Hepatocyte (in vitro differentiated cells): ENCODE data around the gene KIAA1958. TPM values are rescaled to one million over a fixed set of nuclear protein-coding genes. Genes with fewer than 3 reads are reported as not detected.
"Not testable (repeated sequence)": the region's sequence is repeated elsewhere in the genome, so short reads cannot be mapped to it uniquely, and the experiment has no call there.

Source experiments
- DNase-seq: peaks from one replicate; pipeline ENCODE4 v3.0.0-alpha.2; 2016; ENCODE audit warnings: low spot score
- H2AFZ ChIP-seq: fragments of 200-600 bp; sonication (generic); 2 replicates; pipeline ENCODE4 v1.6.0; 2016; ENCODE audit warnings: antibody characterized with exemption, mild to moderate bottlenecking
- H3K27ac ChIP-seq: fragments of 200-600 bp; sonication (generic); 2 replicates; pipeline ENCODE4 v1.5.1; 2016; ENCODE audit warnings: mild to moderate bottlenecking
- H3K27me3 ChIP-seq: fragments of 200-600 bp; sonication (generic); 2 replicates; pipeline ENCODE4 v1.6.1; 2016
- H3K36me3 ChIP-seq: fragments of 200-600 bp; sonication (generic); replicated peaks from 2 replicates; pipeline ENCODE4 v1.5.1; 2016; ENCODE audit warnings: low read depth; ENCODE audit not compliant: insufficient read depth
- H3K4me1 ChIP-seq: fragments of 200-600 bp; sonication (generic); 2 replicates; pipeline ENCODE4 v1.5.1; 2016; ENCODE audit warnings: mild to moderate bottlenecking, moderate library complexity; ENCODE audit not compliant: insufficient read depth
- H3K4me2 ChIP-seq: fragments of 200-600 bp; sonication (generic); 2 replicates; pipeline ENCODE4 v1.6.0; 2016
- H3K4me3 ChIP-seq: fragments of 200-600 bp; sonication (generic); 2 replicates; pipeline ENCODE4 v1.5.1; 2016; ENCODE audit warnings: mild to moderate bottlenecking
- H3K79me2 ChIP-seq: fragments of 200-600 bp; sonication (generic); 2 replicates; pipeline ENCODE4 v1.6.0; 2017; ENCODE audit warnings: mild to moderate bottlenecking
- H3K9me2 ChIP-seq: fragments of 200-600 bp; sonication (generic); replicated peaks from 2 replicates; pipeline ENCODE4 v1.6.0; 2017; ENCODE audit warnings: mild to moderate bottlenecking; ENCODE audit not compliant: insufficient read depth
- H3K9me3 ChIP-seq: fragments of 200-600 bp; sonication (generic); 2 replicates; pipeline ENCODE4 v1.5.1; 2016; ENCODE audit warnings: low read depth, mild to moderate bottlenecking
- H4K20me1 ChIP-seq: fragments of 200-600 bp; sonication (generic); 2 replicates; pipeline ENCODE4 v1.6.0; 2016; ENCODE audit warnings: mild to moderate bottlenecking; ENCODE audit not compliant: insufficient read depth, poor library complexity, severe bottlenecking
- EZH2 ChIP-seq: fragments of 200-600 bp; sonication (generic); IDR thresholded peaks from 2 replicates; pipeline ENCODE4 v1.6.1; 2016; ENCODE audit warnings: antibody characterized with exemption, mild to moderate bottlenecking, borderline replicate concordance
- EZH2phosphoT487 ChIP-seq: fragments of 200-600 bp; sonication (generic); IDR thresholded peaks from one replicate; pipeline ENCODE4 v1.6.1; 2018; ENCODE audit warnings: antibody characterized with exemption, mild to moderate bottlenecking, low read depth, moderate library complexity; ENCODE audit not compliant: unreplicated experiment, severe bottlenecking
- WGBS: methylation state at CpG from one replicate; pipeline ENCODE4 v1.1.6; 2016; ENCODE audit warnings: low lambda C conversion rate; ENCODE audit errors: missing lambda C conversion rate; 5-methylcytosine and 5-hydroxymethylcytosine counted together
- polyA plus RNA-seq: library from polyadenylated mRNA; unstranded; fragments of >200 nt; fragmentation: Nextera tagmentation; extraction: Ambion mirVana; gene quantifications from 2 replicates; pipeline ENCODE4 v1.2.1, GENCODE V29; 2016
- total RNA-seq: library from RNA; depleted of rRNA; stranded (reverse); fragments of >200 nt; gene quantifications from 2 replicates; pipeline ENCODE4 v1.2.3, GENCODE V29; 2014
- TF ChIP-seq, protein P1 (sequence below): fragments of 200-600 bp; sonication (generic); IDR thresholded peaks from 2 replicates; pipeline ENCODE4 v1.5.1; 2016; ENCODE audit warnings: antibody characterized with exemption, mild to moderate bottlenecking; ENCODE audit not compliant: poor library complexity

Gene KIAA1958
- total and polyA plus RNA-seq, 2 experiments from 2014 or later, result 3.5 to 10.1 TPM

DNA sequence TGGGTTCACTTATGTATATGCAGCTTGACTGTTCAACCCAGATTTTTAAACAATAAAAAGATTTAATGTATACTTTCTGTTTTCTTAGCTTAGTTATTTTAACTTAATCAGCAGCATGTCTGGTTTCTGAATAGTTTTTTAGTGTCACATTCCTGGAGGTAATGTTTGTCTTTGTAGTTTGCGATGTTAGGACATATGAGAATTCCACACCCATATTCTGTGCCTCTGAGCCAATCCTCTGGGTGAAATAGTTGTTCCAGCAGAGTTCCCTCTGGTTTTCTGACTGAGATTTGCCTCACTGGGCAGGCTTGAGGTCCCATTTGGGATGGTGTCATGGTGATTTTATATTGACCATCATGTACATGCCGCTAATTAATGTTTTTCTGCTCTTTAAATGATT, 182.7 kb downstream of the KIAA1958 start:
- no peak for TF ChIP-seq EZH2phosphoT487
- TF ChIP-seq, protein P1, sequence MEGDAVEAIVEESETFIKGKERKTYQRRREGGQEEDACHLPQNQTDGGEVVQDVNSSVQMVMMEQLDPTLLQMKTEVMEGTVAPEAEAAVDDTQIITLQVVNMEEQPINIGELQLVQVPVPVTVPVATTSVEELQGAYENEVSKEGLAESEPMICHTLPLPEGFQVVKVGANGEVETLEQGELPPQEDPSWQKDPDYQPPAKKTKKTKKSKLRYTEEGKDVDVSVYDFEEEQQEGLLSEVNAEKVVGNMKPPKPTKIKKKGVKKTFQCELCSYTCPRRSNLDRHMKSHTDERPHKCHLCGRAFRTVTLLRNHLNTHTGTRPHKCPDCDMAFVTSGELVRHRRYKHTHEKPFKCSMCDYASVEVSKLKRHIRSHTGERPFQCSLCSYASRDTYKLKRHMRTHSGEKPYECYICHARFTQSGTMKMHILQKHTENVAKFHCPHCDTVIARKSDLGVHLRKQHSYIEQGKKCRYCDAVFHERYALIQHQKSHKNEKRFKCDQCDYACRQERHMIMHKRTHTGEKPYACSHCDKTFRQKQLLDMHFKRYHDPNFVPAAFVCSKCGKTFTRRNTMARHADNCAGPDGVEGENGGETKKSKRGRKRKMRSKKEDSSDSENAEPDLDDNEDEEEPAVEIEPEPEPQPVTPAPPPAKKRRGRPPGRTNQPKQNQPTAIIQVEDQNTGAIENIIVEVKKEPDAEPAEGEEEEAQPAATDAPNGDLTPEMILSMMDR, result no peak
- no peak for TF ChIP-seq EZH2
- Histone ChIP-seq H3K27ac (no peak overlapping the region), H3K9me2 (no peaks in the 10 kb centered on the region), H3K36me3 (no peaks in the 10 kb centered on the region), H3K9me3 (no peaks in the 10 kb centered on the region), H3K4me3 (no peak overlapping the region), H3K4me2 (no peak overlapping the region), H2AFZ (no peak overlapping the region), H3K27me3 (no peaks in the 10 kb centered on the region), H3K79me2 (no peaks in the 10 kb centered on the region), H3K4me1 (no peaks in the 10 kb centered on the region), H4K20me1 (no peaks in the 10 kb centered on the region)
- 78% methylated on average over 2 of the region's 2 CpGs for WGBS
- DNase-seq, result no peak

DNA sequence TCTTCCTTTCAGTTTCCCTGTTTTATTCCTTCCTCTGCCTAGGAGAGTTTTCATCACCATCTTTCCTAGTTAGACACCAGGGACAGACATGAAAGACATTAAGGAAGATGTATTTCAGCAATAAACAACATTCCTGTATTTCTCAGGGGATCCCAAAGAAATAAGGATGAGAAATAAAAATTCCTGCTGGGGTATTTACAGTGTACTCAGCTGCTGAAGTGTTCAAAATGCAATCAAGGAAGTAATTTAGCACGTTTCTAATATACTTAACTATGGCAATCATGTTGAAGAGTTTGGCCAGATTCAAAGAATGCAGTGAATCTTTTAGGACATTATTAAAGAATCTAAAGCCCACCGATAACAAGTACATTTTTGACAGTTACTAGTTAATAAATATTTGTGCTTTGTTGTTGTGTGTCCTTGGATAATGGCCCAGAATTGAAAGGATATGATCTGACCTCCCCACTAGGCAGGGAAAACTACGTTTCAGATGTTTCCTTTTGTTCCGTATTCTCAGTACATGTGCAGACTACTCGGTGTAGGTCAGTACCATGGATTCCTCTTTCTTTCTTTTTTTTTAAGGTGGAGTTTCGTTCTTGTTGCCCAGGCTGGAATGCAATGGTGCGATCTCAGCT, 184.5 kb downstream of the KIAA1958 start:
- no peak overlapping the region for H3K4me3 ChIP-seq
- H3K4me1 ChIP-seq, result no peaks in the 10 kb centered on the region
- no peak overlapping the region for H2AFZ ChIP-seq
- H3K9me3 ChIP-seq, result no peaks in the 10 kb centered on the region
- H4K20me1 ChIP-seq, result no peaks in the 10 kb centered on the region
- TF ChIP-seq, protein P1, result no peak
- TF ChIP-seq EZH2phosphoT487, result no peak
- no peak for TF ChIP-seq EZH2
- H3K4me2 ChIP-seq, result no peak overlapping the region
- no peak for DNase-seq
- no peaks in the 10 kb centered on the region for H3K9me2 ChIP-seq
- no peaks in the 10 kb centered on the region for H3K79me2 ChIP-seq
- H3K36me3 ChIP-seq, result no peaks in the 10 kb centered on the region
- WGBS, result 85% methylated on average over 7 of the region's 7 CpGs
- H3K27me3 ChIP-seq, result no peaks in the 10 kb centered on the region
- H3K27ac ChIP-seq, result no peak overlapping the region

DNA sequence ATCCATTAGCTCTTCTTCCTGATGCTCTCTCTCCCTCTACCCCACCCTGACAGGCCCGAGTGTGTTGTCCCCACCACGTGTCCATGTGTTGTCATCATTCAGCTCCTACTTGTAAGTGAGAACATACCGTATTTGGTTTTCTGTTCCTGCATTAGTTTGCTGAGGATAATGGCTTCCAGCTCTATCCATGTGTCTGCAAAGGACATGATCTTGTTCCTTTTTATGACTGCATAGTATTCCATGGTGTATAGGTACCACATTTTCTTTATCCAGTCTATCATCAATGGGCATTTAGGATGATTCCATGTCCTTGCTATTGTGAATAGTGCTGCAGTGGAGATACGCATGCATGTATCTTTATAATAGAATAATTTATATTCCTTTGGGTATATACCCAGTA, 186.6 kb downstream of the KIAA1958 start:
- not testable (repeated sequence) for H3K9me2 ChIP-seq, H3K4me1 ChIP-seq, H3K79me2 ChIP-seq, H3K4me3 ChIP-seq, H3K27ac ChIP-seq, H3K9me3 ChIP-seq, H3K4me2 ChIP-seq, H4K20me1 ChIP-seq, H2AFZ ChIP-seq, H3K36me3 ChIP-seq, DNase-seq, H3K27me3 ChIP-seq
- 98% methylated on average over 4 of the region's 4 CpGs for WGBS

- H3K27me3 ChIP-seq, result no peaks in the 10 kb centered on the region
- H3K4me3 ChIP-seq, result no peak overlapping the region
- H2AFZ ChIP-seq, result no peak overlapping the region
- H3K9me3 ChIP-seq, result no peaks in the 10 kb centered on the region
- no peak for DNase-seq
- no peak overlapping the region for H3K27ac ChIP-seq
- H3K4me1 ChIP-seq, result no peaks in the 10 kb centered on the region
- no peaks in the 10 kb centered on the region for H3K79me2 ChIP-seq
- no peak for TF ChIP-seq EZH2phosphoT487
- no peak for TF ChIP-seq EZH2
- TF ChIP-seq, protein P1, result no peak
- H4K20me1 ChIP-seq, result no peaks in the 10 kb centered on the region
- no peaks in the 10 kb centered on the region for H3K36me3 ChIP-seq
- H3K4me2 ChIP-seq, result no peak overlapping the region
- no peaks in the 10 kb centered on the region for H3K9me2 ChIP-seq
Observed at GRCh38 chr9:112677040-112677439, 190.4 kb downstream of the KIAA1958 start.
